ENCODE results near the gene PIAS4.

Gene PIAS4

GRCh38 chr19:4060621-4061177, 53.2 kb downstream of the PIAS4 start:
- no peak for ATAC-seq (ENCODE audit: insufficient read depth, low read depth)
- peaks cover 27% of the 10 kb centered on the region for H3K4me1 ChIP-seq (ENCODE audit: insufficient read depth, low read length)
- no peaks in the 10 kb centered on the region for H3K9me3 ChIP-seq (ENCODE audit: insufficient read depth, low read length, severe bottlenecking)

GRCh38 chr19:4061178-4061682, 53.7 kb downstream of the PIAS4 start:
- H3K9me3 ChIP-seq (ENCODE audit: insufficient read depth, low read length, severe bottlenecking) = no peaks in the 10 kb centered on the region
- peaks cover 27% of the 10 kb centered on the region for H3K4me1 ChIP-seq (ENCODE audit: insufficient read depth, low read length)
- no peak overlapping the region for H2AFZ ChIP-seq (ENCODE audit: low read depth, low read length)
- H3K27me3 ChIP-seq (ENCODE audit: insufficient read depth, low read length, poor library complexity) = no peaks in the 10 kb centered on the region
- H3K4me3 ChIP-seq (ENCODE audit: low read depth in 1 of 2, low read length in 2 of 2) = no peak overlapping the region
- no peak overlapping the region for H3K27ac ChIP-seq (ENCODE audit: low read length)
- H4K20me1 ChIP-seq (ENCODE audit: insufficient read depth, low read length) = peaks cover 81% of the 10 kb centered on the region
- no peak overlapping the region for H3K4me2 ChIP-seq (ENCODE audit: insufficient read depth, low read length)
- H3K36me3 ChIP-seq (ENCODE audit: insufficient read depth, low read length) = peaks cover 50% of the 10 kb centered on the region
- no peak for TF ChIP-seq EZH2 (IDR thresholded peaks at IDR 0.05; ENCODE audit: borderline replicate concordance, low read depth, low read length, severe bottlenecking)
- TF ChIP-seq CTCF (IDR thresholded peaks at IDR 0.05; ENCODE audit: borderline replicate concordance, extremely low read depth, low read length, poor library complexity, severe bottlenecking) = no peak
- no peak overlapping the region for H3K9ac ChIP-seq (ENCODE audit: low read depth, low read length)
- no peak for DNase-seq
- peaks cover 93% of the 10 kb centered on the region for H3K79me2 ChIP-seq (ENCODE audit: insufficient read depth, low read length)
- ATAC-seq (ENCODE audit: insufficient read depth, low read depth) = no peak

More at GRCh38 chr19:4060621-4061177, 53.2 kb downstream of the PIAS4 start:
- no peak for TF ChIP-seq EZH2 (IDR thresholded peaks at IDR 0.05; ENCODE audit: borderline replicate concordance, low read depth, low read length, severe bottlenecking)
- no peak for TF ChIP-seq CTCF (IDR thresholded peaks at IDR 0.05; ENCODE audit: borderline replicate concordance, extremely low read depth, low read length, poor library complexity, severe bottlenecking)
- Histone ChIP-seq H3K27ac (ENCODE audit: low read length) (no peak overlapping the region; the same call in 1 of the 2 replicates), H3K27me3 (ENCODE audit: insufficient read depth, low read length, poor library complexity) (no peaks in the 10 kb centered on the region), H2AFZ (ENCODE audit: low read depth, low read length) (no peak overlapping the region), H3K36me3 (ENCODE audit: insufficient read depth, low read length) (peaks cover 56% of the 10 kb centered on the region), H3K4me2 (ENCODE audit: insufficient read depth, low read length) (no peak overlapping the region), H4K20me1 (ENCODE audit: insufficient read depth, low read length) (peaks cover 87% of the 10 kb centered on the region), H3K9ac (ENCODE audit: low read depth, low read length) (no peak overlapping the region), H3K79me2 (ENCODE audit: insufficient read depth, low read length) (peaks cover 96% of the 10 kb centered on the region), H3K4me3 (ENCODE audit: low read depth in 1 of 2, low read length in 2 of 2) (no peak overlapping the region)
- DNase-seq = no peak

- Histone ChIP-seq H3K9me3 (ENCODE audit: insufficient read depth, low read length, severe bottlenecking) (no peaks in the 10 kb centered on the region), H3K4me1 (ENCODE audit: insufficient read depth, low read length) (peaks cover 27% of the 10 kb centered on the region), H3K9ac (ENCODE audit: low read depth, low read length) (no peak overlapping the region), H3K4me2 (ENCODE audit: insufficient read depth, low read length) (no peak overlapping the region), H3K79me2 (ENCODE audit: insufficient read depth, low read length) (peaks cover 89% of the 10 kb centered on the region), H3K27me3 (ENCODE audit: insufficient read depth, low read length, poor library complexity) (no peaks in the 10 kb centered on the region), H3K27ac (ENCODE audit: low read length) (no peak overlapping the region), H3K4me3 (ENCODE audit: low read depth in 1 of 2, low read length in 2 of 2) (no peak overlapping the region), H3K36me3 (ENCODE audit: insufficient read depth, low read length) (peaks cover 49% of the 10 kb centered on the region), H2AFZ (ENCODE audit: low read depth, low read length) (no peak overlapping the region), H4K20me1 (ENCODE audit: insufficient read depth, low read length) (peaks cover 79% of the 10 kb centered on the region)
- ATAC-seq (ENCODE audit: insufficient read depth, low read depth) (no peak), DNase-seq (no peak)
- TF ChIP-seq CTCF (IDR thresholded peaks at IDR 0.05; ENCODE audit: borderline replicate concordance, extremely low read depth, low read length, poor library complexity, severe bottlenecking) = no peak
- TF ChIP-seq EZH2 (IDR thresholded peaks at IDR 0.05; ENCODE audit: borderline replicate concordance, low read depth, low read length, severe bottlenecking) = no peak
Measured at GRCh38 chr19:4061683-4062418, 54.3 kb downstream of the PIAS4 start.
